HG02870 (cell line): ENCODE data around the gene ADAMTSL3.

Experiments used
- ATAC-seq: cut with Tn5 transposase; IDR thresholded peaks from one replicate; pipeline ENCODE4 v1.9.1; 2021; ENCODE audit warnings: mild to moderate bottlenecking, moderate library complexity; ENCODE audit not compliant: unreplicated experiment

The ADAMTSL3 gene

GRCh38 chr15:83813682-83814081 lies 159.8 kb downstream of the ADAMTSL3 start:
- no peak for ATAC-seq

- no peak for ATAC-seq
Observed at GRCh38 chr15:83815506-83815905, 161.6 kb downstream of the ADAMTSL3 start.

DNA sequence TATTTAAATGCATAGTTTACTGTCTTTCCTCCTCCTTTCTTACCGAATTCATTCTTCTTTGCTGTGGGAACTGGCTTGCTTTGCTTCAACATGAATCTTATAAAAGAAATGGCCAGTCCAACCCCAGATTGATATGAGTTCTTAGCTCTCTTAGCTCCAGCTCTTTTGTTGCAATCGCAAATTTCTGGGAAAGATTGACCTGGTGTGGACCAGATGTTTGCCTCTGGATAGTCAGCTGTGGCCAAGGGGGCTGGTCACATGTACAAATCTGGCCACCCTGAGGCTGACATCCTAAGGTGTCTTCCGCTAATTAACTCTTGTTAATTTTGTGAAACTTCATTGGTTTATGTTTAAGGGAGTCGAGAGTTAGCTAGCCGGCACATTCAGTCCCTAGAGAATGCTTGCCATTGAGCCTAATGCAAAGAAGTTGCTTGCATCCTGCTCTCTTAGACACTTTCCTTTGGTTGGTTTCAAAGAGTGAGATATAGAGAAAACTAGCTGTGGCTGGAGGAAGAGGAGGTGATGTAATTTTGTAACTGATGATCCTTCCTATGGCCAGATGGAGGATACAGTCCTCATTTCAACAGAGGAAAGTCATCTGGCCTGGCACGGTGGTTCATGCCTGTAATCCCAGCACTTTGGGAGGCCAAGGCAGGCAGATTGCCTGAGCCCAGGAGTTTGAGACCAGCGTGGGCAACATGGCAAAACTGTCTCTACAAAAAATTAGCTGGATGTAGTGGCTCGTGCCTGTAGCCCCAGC lies 162.4 kb downstream of the ADAMTSL3 start:
- ATAC-seq, result no peak

DNA sequence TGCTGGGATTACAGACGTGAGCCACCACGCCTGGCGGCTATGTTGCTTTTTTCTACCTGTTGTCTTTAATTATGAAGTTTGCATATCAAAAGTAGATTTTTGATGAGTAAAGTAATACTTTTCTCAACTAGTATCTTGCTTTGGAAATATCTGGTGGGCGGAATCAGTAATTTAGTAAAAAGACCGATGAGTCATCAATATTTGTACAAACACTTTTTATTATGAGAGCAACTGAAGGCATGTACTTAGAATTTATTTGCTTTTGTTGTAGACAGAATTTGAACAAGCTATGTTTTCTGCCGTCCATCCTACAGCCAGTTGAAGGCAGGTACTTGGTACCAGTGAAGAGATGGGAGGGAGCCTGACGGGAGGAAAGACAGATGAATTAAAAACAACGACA lies 164.7 kb downstream of the ADAMTSL3 start:
- ATAC-seq, result no peak

- no peak for ATAC-seq
Observed at GRCh38 chr15:83830381-83830780, 176.5 kb downstream of the ADAMTSL3 start.

GRCh38 chr15:83833569-83833968 lies 179.6 kb downstream of the ADAMTSL3 start:
- no peak for ATAC-seq

GRCh38 chr15:83835479-83835878 lies 181.6 kb downstream of the ADAMTSL3 start:
- no peak for ATAC-seq

DNA sequence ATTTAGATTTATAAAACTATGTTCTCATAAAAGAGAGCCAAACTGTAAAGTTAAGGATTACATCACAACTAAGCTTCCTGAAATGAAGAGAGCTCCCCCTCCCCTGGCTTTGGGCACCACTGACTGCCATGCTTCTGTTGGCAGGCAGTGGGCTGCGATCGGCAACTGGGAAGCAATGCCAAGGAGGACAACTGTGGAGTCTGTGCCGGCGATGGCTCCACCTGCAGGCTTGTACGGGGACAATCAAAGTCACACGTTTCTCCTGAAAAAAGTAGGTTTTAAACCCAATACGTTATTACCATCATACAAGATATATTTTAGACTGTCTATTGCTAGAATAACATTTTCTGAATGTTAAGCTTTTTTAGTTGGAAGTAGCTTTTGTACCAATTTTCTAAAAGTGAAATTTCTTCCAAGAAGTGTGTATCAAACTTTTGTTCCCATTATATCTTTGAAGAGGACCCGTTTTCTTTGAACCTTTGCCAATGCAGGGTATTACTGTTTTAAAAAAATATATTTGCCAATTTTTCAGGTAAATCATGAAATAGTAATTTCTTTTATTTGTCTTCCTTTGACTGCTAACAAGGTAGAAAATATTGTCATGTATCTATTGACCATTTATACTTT lies 184.1 kb downstream of the ADAMTSL3 start:
- ATAC-seq, result no peak

DNA sequence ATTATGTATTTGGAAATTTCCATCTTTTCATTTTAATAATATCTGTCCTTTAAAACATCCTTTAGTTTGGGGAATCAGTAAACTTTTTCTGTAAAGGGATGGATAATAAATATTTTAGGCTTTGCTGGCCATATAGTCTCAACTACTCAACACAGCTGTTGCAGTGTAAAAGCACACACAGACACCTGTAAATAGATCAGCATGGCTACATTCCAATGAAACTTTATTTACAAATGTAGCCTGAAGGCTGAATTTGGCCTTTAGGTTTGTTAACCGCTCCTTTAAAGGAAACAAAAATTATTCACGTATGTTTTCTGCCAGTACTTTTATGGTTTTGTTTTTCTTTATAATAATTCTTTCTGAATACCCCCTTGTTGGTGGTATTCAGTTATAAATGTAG lies 184.8 kb downstream of the ADAMTSL3 start:
- ATAC-seq, result no peak

DNA sequence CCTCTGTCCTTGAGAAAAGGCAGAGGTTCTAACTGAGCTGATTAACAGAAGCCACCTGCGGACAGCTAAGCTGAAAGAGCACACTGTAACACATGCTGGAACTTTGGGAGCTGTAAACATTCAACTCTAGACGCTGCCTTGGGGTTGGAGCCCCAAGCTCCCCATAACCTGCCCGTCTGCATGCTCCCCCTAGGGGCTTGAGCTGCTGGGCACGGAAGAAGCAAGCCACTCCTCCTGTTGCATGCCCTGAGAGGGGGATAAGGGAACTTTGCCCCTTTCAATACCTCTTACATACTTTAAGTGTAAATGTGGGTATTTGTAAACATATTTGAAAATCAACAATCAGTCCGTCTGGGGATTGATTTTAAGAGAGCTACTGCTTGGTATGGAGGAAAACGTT lies 188.4 kb downstream of the ADAMTSL3 start:
- no peak for ATAC-seq

- ATAC-seq, result no peak
Observed at GRCh38 chr15:83843471-83843871, 189.5 kb downstream of the ADAMTSL3 start.

DNA sequence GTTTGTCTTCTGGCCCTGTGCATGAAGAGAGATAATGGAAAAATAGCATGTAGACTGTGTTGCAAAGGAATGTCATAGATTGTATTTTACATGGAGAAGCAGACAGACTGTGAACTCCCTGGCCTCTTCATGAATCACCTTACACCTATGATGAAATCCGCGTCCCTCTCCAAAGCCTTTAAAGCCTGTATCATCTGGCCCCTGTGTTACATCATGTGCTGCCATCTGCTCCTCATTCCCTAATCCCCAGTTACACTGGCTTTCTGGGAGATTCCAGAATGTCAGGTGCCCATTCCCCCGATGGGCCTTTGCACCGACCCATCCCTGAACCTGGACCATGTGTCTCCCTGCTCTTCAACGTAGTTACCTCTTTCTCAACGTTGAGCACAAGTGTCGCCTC lies 190.8 kb downstream of the ADAMTSL3 start:
- ATAC-seq, result no peak

GRCh38 chr15:83845230-83845629 lies 191.3 kb downstream of the ADAMTSL3 start:
- ATAC-seq, result no peak

DNA sequence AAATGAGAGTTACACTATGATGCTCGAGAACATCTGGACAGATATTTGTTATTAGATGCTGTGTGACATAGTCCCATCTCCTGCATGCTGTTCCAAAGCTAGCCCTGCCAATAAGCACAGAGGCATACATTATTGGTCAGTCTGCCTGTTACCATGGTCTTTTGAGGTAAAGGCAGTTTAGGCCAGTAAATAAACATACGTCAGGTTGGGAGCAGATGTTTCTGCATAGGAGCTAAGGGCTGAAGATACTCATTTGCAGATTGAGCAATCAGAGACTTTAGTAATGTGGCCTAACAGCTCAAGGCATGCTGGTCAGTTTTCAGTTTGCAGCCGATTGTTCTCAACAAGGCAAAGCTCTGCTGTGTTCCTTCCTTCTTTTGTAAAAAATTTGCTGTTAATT lies 192.9 kb downstream of the ADAMTSL3 start:
- no peak for ATAC-seq

DNA sequence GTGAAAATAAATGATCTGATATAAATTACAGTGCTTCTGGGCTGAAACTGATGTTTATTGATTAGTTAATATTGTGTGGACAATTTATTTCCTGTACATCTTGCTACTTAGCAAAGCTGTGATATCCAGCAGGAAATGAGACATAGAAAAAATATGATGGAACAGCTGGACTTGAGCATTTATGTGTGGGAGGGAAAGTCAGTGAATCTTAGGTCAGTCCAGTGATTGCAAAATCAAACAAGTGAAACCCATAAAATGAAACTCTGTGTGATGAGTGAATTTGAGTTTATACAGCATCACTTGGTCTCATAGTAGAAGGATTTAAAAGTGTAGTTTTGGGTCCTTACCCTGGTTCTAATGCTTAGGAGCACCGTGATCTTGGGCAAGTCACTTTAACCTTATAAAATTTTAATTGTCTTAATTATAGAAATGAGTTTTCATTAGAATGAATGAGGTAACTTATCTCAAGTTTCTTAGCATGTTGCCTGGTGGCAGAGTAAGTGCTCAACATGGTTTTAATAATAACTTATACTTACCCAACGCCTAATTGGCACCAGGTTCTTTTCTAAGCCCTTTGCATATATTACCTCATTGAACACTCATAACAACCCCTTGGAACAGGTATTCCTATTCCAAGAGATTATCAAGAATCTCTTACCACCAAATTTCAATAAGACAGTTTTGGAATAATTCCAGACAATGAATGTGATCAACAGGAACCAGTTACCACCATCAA lies 194.6 kb downstream of the ADAMTSL3 start:
- ATAC-seq, result no peak

GRCh38 chr15:83850015-83850414 lies 196.1 kb downstream of the ADAMTSL3 start:
- ATAC-seq, result no peak

GRCh38 chr15:83850501-83851245 lies 196.8 kb downstream of the ADAMTSL3 start:
- ATAC-seq, result no peak

GRCh38 chr15:83853232-83853631 lies 199.3 kb downstream of the ADAMTSL3 start:
- ATAC-seq, result no peak

- no peak for ATAC-seq
Observed at GRCh38 chr15:83854321-83854720, 200.4 kb downstream of the ADAMTSL3 start.

DNA sequence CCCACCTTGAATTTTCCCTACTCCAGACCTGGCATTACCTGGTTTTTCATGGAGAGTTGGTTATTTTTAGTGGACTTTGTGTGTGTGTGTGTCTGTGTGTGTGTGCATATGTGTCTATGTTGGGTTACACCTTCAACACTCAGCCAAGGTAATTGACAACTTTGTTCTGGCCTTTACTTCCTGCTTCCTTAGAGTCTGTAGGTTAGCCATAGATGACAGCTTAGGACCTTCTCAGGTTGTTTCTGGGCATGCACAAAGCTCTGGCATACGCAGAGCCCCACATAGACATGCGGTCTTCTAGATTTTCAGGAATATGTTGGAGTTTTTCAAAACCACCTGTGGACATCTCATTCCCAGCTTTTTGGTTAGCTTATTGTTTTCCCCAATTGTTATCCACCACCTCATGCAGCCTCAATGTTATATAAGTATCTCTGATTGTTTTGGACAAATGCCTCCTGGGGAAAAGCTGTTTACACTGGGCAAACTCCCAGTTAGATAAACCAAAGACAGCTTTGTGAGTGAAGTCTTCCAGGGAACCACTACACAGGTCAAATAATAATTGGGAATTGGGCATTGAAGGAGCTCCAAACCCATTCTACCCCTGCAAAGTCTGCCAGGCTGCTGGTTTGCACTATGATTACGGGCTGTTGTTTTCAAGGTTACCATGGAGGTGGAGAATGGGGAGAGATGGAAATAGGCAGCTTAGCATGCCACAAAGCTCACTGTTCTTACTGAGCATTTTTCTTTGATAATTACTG lies 201.2 kb downstream of the ADAMTSL3 start:
- ATAC-seq, result no peak

- ATAC-seq, result no peak
Observed at GRCh38 chr15:83855956-83856355, 202.0 kb downstream of the ADAMTSL3 start.
